ENCODE data around the gene SHROOM4. TPM values are rescaled to one million over a fixed set of nuclear protein-coding genes. Genes with fewer than 3 reads are reported as not detected.

SHROOM4 gene
- total RNA-seq, 1 experiment from 2014 or later, result 2.1 TPM

- no peak overlapping the region for H3K4me3 Mint-ChIP-seq
- Histone ChIP-seq H2BK120ac (ENCODE audit: low read depth, low read length, poor library complexity, severe bottlenecking) (no peak overlapping the region), H3K4ac (ENCODE audit: low read depth, low read length) (no peak overlapping the region), H2AFZ (ENCODE audit: low read length) (no peak overlapping the region), H3K9me3 (ENCODE audit: control insufficient read depth, low read depth, low read length) (no peaks in the 10 kb centered on the region), H2BK12ac (ENCODE audit: insufficient read length, low read depth, low read length) (no peak overlapping the region), H4K91ac (ENCODE audit: insufficient read length, low read depth, low read length) (no peak overlapping the region), H3K56ac (ENCODE audit: insufficient read length, low read depth, low read length) (no peak overlapping the region), H3K23me2 (ENCODE audit: insufficient read length, low read depth, low read length, poor library complexity, severe bottlenecking) (no peaks in the 10 kb centered on the region), H2BK5ac (ENCODE audit: insufficient read length, low read length) (no peak overlapping the region), H3K4me2 (ENCODE audit: insufficient read depth, insufficient read length, low read length) (no peak overlapping the region), H2BK15ac (ENCODE audit: low read depth, low read length) (no peak overlapping the region), H2AK5ac (ENCODE audit: insufficient read length, low read length) (no peak overlapping the region), H3K27me3 (ENCODE audit: insufficient read depth, low read length) (no peaks in the 10 kb centered on the region), H3K79me2 (ENCODE audit: insufficient read depth, low read length) (no peaks in the 10 kb centered on the region), H3K18ac (ENCODE audit: insufficient read length, low read depth, low read length) (no peak overlapping the region), H3K27ac (ENCODE audit: insufficient read length, low read depth, low read length) (no peak overlapping the region), H3T11ph (ENCODE audit: low read length) (no peak overlapping the region), H3K14ac (ENCODE audit: insufficient read depth, low read length) (no peak overlapping the region), H4K5ac (ENCODE audit: insufficient read length, low read depth, low read length) (no peak overlapping the region), H3K4me1 (ENCODE audit: insufficient read depth, low read length) (peaks cover 1% of the 10 kb centered on the region; the same call in 1 of the 2 replicates), H3K23ac (ENCODE audit: insufficient read length, low read depth, low read length) (no peak overlapping the region), H3K79me1 (ENCODE audit: insufficient read depth, low read depth, low read length, poor library complexity, severe bottlenecking) (no peaks in the 10 kb centered on the region), H3K9ac (ENCODE audit: extremely low read depth, insufficient read length, low read length) (no peak overlapping the region), H4K20me1 (ENCODE audit: control insufficient read depth, insufficient read depth, insufficient read length) (no peaks in the 10 kb centered on the region), H4K8ac (replicated peaks; ENCODE audit: insufficient read length, low read depth, low read length) (no peak overlapping the region), H2BK20ac (ENCODE audit: low read depth, low read length, poor library complexity, severe bottlenecking) (no peak overlapping the region)
- H3K27me3 Mint-ChIP-seq (ENCODE audit: low read depth), result no peaks in the 10 kb centered on the region
- TF ChIP-seq CTCF (conservative IDR thresholded peaks at IDR 0.05), result no peak
- DNase-seq, result no peak
- no CpG with 5 or more reads among the region's 1 CpG for WGBS (ENCODE audit: extremely low coverage, insufficient read length, low lambda C conversion rate)
- peaks cover 17 to 22% of the 10 kb centered on the region in 2 experiments; a peak in 3 of 4 replicates for H3K4me1 Mint-ChIP-seq
- no peaks in the 10 kb centered on the region; a peak in 2 of 7 replicates for H3K36me3 Mint-ChIP-seq (ENCODE audit: insufficient read depth in 1 of 3, low read depth in 3 of 3)
- H3K9me3 Mint-ChIP-seq, result peaks cover 51 to 53% of the 10 kb centered on the region in 2 experiments
- H3K27ac Mint-ChIP-seq, result no peak overlapping the region
These were observed 191.2 kb downstream of the SHROOM4 start for GRCh38 chrX:50622751-50623150.
